HepG2 (cell line): ENCODE data around the gene NIPAL4. TPM values are rescaled to one million over a fixed set of nuclear protein-coding genes. Genes with fewer than 3 reads are reported as not detected.

Source experiments
- ATAC-seq: fragments of 200-7000 bp; cut with Tn5 transposase; 3 replicates; pipeline ENCODE4 v1.9.1; 2020; ENCODE audit warnings: mild to moderate bottlenecking, moderate library complexity
- BruUV-seq: library from RNA; stranded (reverse); fragments of 400-500 nt; replicated peaks from 2 replicates; lab custom pipeline; 2021; lab: Mats Ljungman, UMichigan
- CTCF ChIA-PET: fragments of 300-600 bp; formaldehyde crosslinking; extraction: SDS; loops from one replicate; lab custom pipeline; 2021; ENCODE audit warnings: low total read pairs, inconsistent platforms, low intra/inter-chr PET ratio; lab: Yijun Ruan, JAX
- POLR2A ChIA-PET: fragments of 350-600 bp; sonication (Branson Sonifier 250); formaldehyde crosslinking; loops from one replicate; lab custom pipeline; 2020; ENCODE audit warnings: antibody characterized with exemption, inconsistent platforms; lab: Yijun Ruan, JAX
- DNase-seq: peaks from one replicate; pipeline ENCODE4 v3.0.0-alpha.2; 2015; ENCODE audit warnings: low spot score
- FAIRE-seq: peaks from 3 replicates; lab custom pipeline; 2011; peaks lifted over from hg19 to GRCh38; lab: Jason Lieb, UNC
- H2AFZ ChIP-seq: one replicate; pipeline ENCODE4 v1.6.1; 2011; ENCODE audit warnings: low read length, inconsistent platforms
- H3K27ac ChIP-seq: fragments of 300-600 bp; 3 replicates; pipeline ENCODE4 v1.8.0; 2011; ENCODE audit warnings: mixed run types, mild to moderate bottlenecking, mixed read lengths, low read length, inconsistent platforms; ENCODE audit not compliant: insufficient read depth; ENCODE audit errors: extremely low read length
- H3K27me3 ChIP-seq, 2 experiments: fragments of 200-600 bp in 1 of 2; 2 replicates in 1 of 2; 3 replicates in 1 of 2; pipeline versions ENCODE4 v1.6.0 to v1.8.0; 2011; ENCODE audit warnings: low read length in 2 of 2, mild to moderate bottlenecking in 2 of 2, moderate library complexity in 2 of 2, inconsistent platforms in 1 of 2; ENCODE audit not compliant: insufficient read depth in 2 of 2, control insufficient read depth in 1 of 2
- H3K36me3 ChIP-seq, 2 experiments: fragments of 200-600 bp in 1 of 2; replicated peaks in 1 of 2; 2 replicates in 1 of 2; 3 replicates in 1 of 2; pipeline versions ENCODE4 v1.5.1 to v1.8.0; 2011; ENCODE audit warnings: low read length in 2 of 2, inconsistent platforms in 1 of 2; ENCODE audit not compliant: insufficient read depth in 2 of 2, control insufficient read depth in 1 of 2
- H3K4me1 ChIP-seq: 2 replicates; pipeline ENCODE4 v1.5.1; 2012; ENCODE audit warnings: low read length, inconsistent platforms; ENCODE audit not compliant: insufficient read depth
- H3K4me2 ChIP-seq: 2 replicates; pipeline ENCODE4 v1.6.0; 2011; ENCODE audit warnings: low read depth, low read length, inconsistent platforms
- H3K4me3 ChIP-seq, 3 experiments: fragments of 200-600 bp in 1 of 3; sonication (generic), shearing (Covaris generic) in 1 of 3; replicated peaks in 1 of 3; 2 replicates each; pipeline ENCODE4 v1.5.1; 2011 to 2016; ENCODE audit warnings: low read length in 3 of 3, inconsistent platforms in 2 of 3, low read depth in 2 of 3, mild to moderate bottlenecking in 2 of 3, control low read depth in 1 of 3, mixed read lengths in 1 of 3; ENCODE audit not compliant: insufficient read depth in 1 of 3
- H3K79me2 ChIP-seq: one replicate; pipeline ENCODE4 v1.6.1; 2011; ENCODE audit warnings: low read length, inconsistent platforms; ENCODE audit not compliant: insufficient read depth
- H3K9ac ChIP-seq: 2 replicates; pipeline ENCODE4 v1.6.0; 2011; ENCODE audit warnings: mild to moderate bottlenecking, low read depth, low read length, inconsistent platforms; ENCODE audit not compliant: insufficient read depth
- H3K9me3 ChIP-seq: 2 replicates; pipeline ENCODE4 v1.5.1; 2012; ENCODE audit warnings: mild to moderate bottlenecking, low read length
- H4K20me1 ChIP-seq: 2 replicates; pipeline ENCODE4 v1.6.0; 2011; ENCODE audit warnings: inconsistent platforms, mild to moderate bottlenecking, low read length, moderate library complexity; ENCODE audit not compliant: insufficient read depth
- ELF3 ChIP-seq: IDR thresholded peaks from 2 replicates; pipeline ENCODE4 v1.6.1; 2016; ENCODE audit warnings: missing genetic modification reagents, missing compliant biosample characterization
- FIP1L1 ChIP-seq: fragments of 200-400 bp; formaldehyde crosslinking; IDR thresholded peaks from 2 replicates; pipeline ENCODE4 v1.6.1; 2018; ENCODE audit warnings: low read depth, mild to moderate bottlenecking, low read length, moderate library complexity, borderline replicate concordance; ENCODE audit not compliant: insufficient read depth
- KAT8 ChIP-seq: IDR thresholded peaks from 2 replicates; pipeline ENCODE4 v1.6.1; 2016; ENCODE audit warnings: missing genetic modification reagents, missing compliant biosample characterization
- KDM5B ChIP-seq: sonication (generic); formaldehyde crosslinking; IDR thresholded peaks from 2 replicates; pipeline ENCODE4 v1.4.0; 2020; ENCODE audit warnings: missing genetic modification reagents, mild to moderate bottlenecking, borderline replicate concordance
- KMT2B ChIP-seq: IDR thresholded peaks from 2 replicates; pipeline ENCODE4 v1.6.1; 2016; ENCODE audit warnings: missing genetic modification reagents, missing compliant biosample characterization
- MIXL1 ChIP-seq: IDR thresholded peaks from 2 replicates; pipeline ENCODE4 v1.6.1; 2016
- PAWR ChIP-seq: sonication (generic); formaldehyde crosslinking; IDR thresholded peaks from 2 replicates; pipeline ENCODE4 v1.4.0; 2020; ENCODE audit warnings: missing genetic modification reagents, mild to moderate bottlenecking, borderline replicate concordance
- RARA ChIP-seq: IDR thresholded peaks from 2 replicates; pipeline ENCODE4 v1.6.1; 2016; ENCODE audit warnings: missing genetic modification reagents, missing compliant biosample characterization
- SNRNP70 ChIP-seq: fragments of 200-400 bp; formaldehyde crosslinking; IDR thresholded peaks from 2 replicates; pipeline ENCODE4 v1.6.1; 2017; ENCODE audit warnings: mild to moderate bottlenecking, low read depth, low read length, moderate library complexity
- STAT5B ChIP-seq: sonication (generic); formaldehyde crosslinking; IDR thresholded peaks from 2 replicates; pipeline ENCODE4 v1.4.0; 2020; ENCODE audit warnings: missing genetic modification reagents
- UBTF ChIP-seq: sonication (generic); formaldehyde crosslinking; IDR thresholded peaks from 2 replicates; pipeline ENCODE4 v1.4.0; 2020; ENCODE audit warnings: mild to moderate bottlenecking, missing genetic modification reagents
- ZNF260 ChIP-seq: sonication (generic); formaldehyde crosslinking; IDR thresholded peaks from 2 replicates; pipeline ENCODE4 v1.4.0; 2020; ENCODE audit warnings: missing genetic modification reagents, low read depth, mild to moderate bottlenecking, borderline replicate concordance
- ZNF264 ChIP-seq: sonication (generic); formaldehyde crosslinking; IDR thresholded peaks from 2 replicates; pipeline ENCODE4 v1.4.0; 2020; ENCODE audit warnings: missing genetic modification reagents
- WGBS: methylation state at CpG from one replicate; pipeline ENCODE4 v1.1.6; 2017; ENCODE audit warnings: low lambda C conversion rate; 5-methylcytosine and 5-hydroxymethylcytosine counted together
- in situ Hi-C: cut with HindIII; loops from 2 replicates; pipeline ENCODE4 v1.10.0; 2017; ENCODE audit warnings: low pct_unique_long_range_greater_than_20kb; ENCODE audit not compliant: extremely low pct_ligation_motif_present
- intact Hi-C: fragments of 100-400 bp; cut with micrococcal nuclease; formaldehyde crosslinking; loops from one replicate; pipeline ENCODE4 v1.10.0; 2022; ENCODE audit not compliant: unreplicated experiment
- polyA plus RNA-seq, 8 experiments: library from polyadenylated mRNA; depleted of rRNA in 3 of 8; stranded (reverse) in 7 of 8; unstranded in 1 of 8; fragments of >200 nt; fragmentation: Illumina TruSeq in 4 of 8; extraction: Trizol in 4 of 8; gene quantifications; 2 replicates each; pipeline versions ENCODE4 v1.2.1 to v1.2.3, GENCODE V29; 2011 to 2016; ENCODE audit warnings: low read depth in 4 of 8, missing spikeins in 1 of 8, mixed read lengths in 1 of 8; ENCODE audit not compliant: insufficient read depth in 1 of 8
- total RNA-seq, 5 experiments: library from RNA; depleted of rRNA; stranded (reverse); fragments of >200 nt; fragmentation: Illumina TruSeq; extraction: Trizol; gene quantifications; 2 replicates each; pipeline ENCODE4 v1.2.3, GENCODE V29; 2016; ENCODE audit warnings: low read depth in 1 of 5
- TF ChIP-seq, protein P1 (sequence below): sonication (generic); formaldehyde crosslinking; IDR thresholded peaks from 2 replicates; pipeline ENCODE4 v1.4.0; 2020; ENCODE audit warnings: mild to moderate bottlenecking, missing genetic modification reagents
- TF ChIP-seq, protein P2 (sequence below): sonication (generic); formaldehyde crosslinking; IDR thresholded peaks from 2 replicates; pipeline ENCODE4 v1.4.0; 2020; ENCODE audit warnings: missing genetic modification reagents, borderline replicate concordance

Gene NIPAL4
- total and polyA plus RNA-seq, 2 of the 13 experiments (the other 11 are each of a cell fraction or from before 2014, with no cell fraction given), result not detected

DNA sequence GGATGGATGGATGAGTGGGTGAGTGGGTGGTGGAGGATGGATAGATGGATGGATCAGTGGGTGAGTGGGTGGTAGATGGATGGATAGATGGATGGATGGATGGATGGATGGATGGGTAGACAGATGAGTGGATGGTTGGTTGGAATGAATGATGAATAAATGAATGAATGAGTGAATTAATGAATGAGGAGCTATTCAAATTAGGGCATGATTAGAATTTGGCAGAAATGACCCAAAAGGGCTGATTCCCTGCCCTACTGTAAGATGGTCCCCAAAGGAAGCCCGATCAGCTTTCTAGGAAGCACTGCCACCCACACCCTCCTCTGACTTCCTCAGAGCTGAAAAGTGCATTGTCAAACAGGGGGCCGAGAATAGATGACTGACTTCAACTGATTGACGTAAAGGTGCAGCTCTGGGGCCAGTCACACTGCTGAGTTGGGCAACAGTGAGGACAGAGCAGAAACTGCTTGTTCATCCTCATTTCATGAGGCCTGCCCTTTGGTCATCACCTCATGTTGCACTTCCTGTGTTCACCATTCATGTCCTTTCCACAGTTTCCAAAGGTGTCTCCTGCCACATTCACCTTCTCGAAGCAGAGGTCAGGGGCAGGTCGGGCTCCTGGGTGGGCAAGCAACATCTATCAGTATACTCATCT lies 34.3 kb downstream of the NIPAL4 start (continued):
- TF ChIP-seq FIP1L1 (no peak), KMT2B (CRISPR knock-in tag) (no peak), ELF3 (CRISPR knock-in tag) (no peak)

GRCh38 chr5:157496864-157497263 lies 36.9 kb downstream of the NIPAL4 start:
- H3K4me2 ChIP-seq, result no peak overlapping the region
- H4K20me1 ChIP-seq, result no peaks in the 10 kb centered on the region
- no peaks in the 10 kb centered on the region for H3K79me2 ChIP-seq
- FAIRE-seq (no peak), DNase-seq (no peak), ATAC-seq (no peak)
- no peaks in the 10 kb centered on the region for H3K27me3 ChIP-seq
- no peak overlapping the region for H3K4me3 ChIP-seq
- no peak overlapping the region for H3K9ac ChIP-seq
- peaks cover 9% of the 10 kb centered on the region for H3K4me1 ChIP-seq
- H2AFZ ChIP-seq, result no peak overlapping the region
- no TSS peak for BruUV-seq
- ChIA-PET POLR2A (no interaction called here), CTCF (no interaction called here)
- in situ Hi-C loops (no loop called here), intact Hi-C loops (loop anchor here (2.0 kb wide), 1 partner anchor 16 kb away; no protein-coding TSS in a partner anchor)
- 63% methylated on average over 2 of the region's 8 CpGs for WGBS
- no peak overlapping the region for H3K27ac ChIP-seq
- no peaks in the 10 kb centered on the region for H3K9me3 ChIP-seq
- H3K36me3 ChIP-seq, result no peaks in the 10 kb centered on the region
- TF ChIP-seq UBTF (CRISPR knock-in tag), result no peak
- no peak for TF ChIP-seq KAT8 (CRISPR knock-in tag)
- no peak for TF ChIP-seq SNRNP70
- TF ChIP-seq, protein P1, sequence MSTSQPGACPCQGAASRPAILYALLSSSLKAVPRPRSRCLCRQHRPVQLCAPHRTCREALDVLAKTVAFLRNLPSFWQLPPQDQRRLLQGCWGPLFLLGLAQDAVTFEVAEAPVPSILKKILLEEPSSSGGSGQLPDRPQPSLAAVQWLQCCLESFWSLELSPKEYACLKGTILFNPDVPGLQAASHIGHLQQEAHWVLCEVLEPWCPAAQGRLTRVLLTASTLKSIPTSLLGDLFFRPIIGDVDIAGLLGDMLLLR (CRISPR knock-in tag), result no peak
- TF ChIP-seq STAT5B, result no peak
- TF ChIP-seq RARA (CRISPR knock-in tag), result no peak
- TF ChIP-seq ZNF264 (CRISPR knock-in tag), result no peak
- TF ChIP-seq, protein P2, sequence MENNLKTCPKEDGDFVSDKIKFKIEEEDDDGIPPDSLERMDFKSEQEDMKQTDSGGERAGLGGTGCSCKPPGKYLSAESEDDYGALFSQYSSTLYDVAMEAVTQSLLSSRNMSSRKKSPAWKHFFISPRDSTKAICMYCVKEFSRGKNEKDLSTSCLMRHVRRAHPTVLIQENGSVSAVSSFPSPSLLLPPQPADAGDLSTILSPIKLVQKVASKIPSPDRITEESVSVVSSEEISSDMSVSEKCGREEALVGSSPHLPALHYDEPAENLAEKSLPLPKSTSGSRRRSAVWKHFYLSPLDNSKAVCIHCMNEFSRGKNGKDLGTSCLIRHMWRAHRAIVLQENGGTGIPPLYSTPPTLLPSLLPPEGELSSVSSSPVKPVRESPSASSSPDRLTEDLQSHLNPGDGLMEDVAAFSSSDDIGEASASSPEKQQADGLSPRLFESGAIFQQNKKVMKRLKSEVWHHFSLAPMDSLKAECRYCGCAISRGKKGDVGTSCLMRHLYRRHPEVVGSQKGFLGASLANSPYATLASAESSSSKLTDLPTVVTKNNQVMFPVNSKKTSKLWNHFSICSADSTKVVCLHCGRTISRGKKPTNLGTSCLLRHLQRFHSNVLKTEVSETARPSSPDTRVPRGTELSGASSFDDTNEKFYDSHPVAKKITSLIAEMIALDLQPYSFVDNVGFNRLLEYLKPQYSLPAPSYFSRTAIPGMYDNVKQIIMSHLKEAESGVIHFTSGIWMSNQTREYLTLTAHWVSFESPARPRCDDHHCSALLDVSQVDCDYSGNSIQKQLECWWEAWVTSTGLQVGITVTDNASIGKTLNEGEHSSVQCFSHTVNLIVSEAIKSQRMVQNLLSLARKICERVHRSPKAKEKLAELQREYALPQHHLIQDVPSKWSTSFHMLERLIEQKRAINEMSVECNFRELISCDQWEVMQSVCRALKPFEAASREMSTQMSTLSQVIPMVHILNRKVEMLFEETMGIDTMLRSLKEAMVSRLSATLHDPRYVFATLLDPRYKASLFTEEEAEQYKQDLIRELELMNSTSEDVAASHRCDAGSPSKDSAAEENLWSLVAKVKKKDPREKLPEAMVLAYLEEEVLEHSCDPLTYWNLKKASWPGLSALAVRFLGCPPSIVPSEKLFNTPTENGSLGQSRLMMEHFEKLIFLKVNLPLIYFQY (CRISPR knock-in tag), result no peak
- TF ChIP-seq MIXL1 (CRISPR knock-in tag), result no peak
- no peak for TF ChIP-seq ZNF260 (CRISPR knock-in tag)
- TF ChIP-seq PAWR (CRISPR knock-in tag), result no peak
- TF ChIP-seq KDM5B (CRISPR knock-in tag), result no peak
